GM12878 (cell line): ENCODE data around the gene GAREM1.

Experiments
- CHD2 ChIP-seq: IDR thresholded peaks from 2 replicates; pipeline ENCODE4 v1.6.1; 2011; ENCODE audit warnings: low read depth, low read length, improper control_type of control experiment, borderline replicate concordance
- EED ChIP-seq: sonication (generic); IDR thresholded peaks from 2 replicates; pipeline ENCODE4 v1.6.1; 2016; ENCODE audit warnings: antibody characterized with exemption, low read depth
- KDM1A ChIP-seq: fragments of 200-600 bp; sonication (generic); IDR thresholded peaks from 2 replicates; pipeline ENCODE4 v1.6.1; 2016; ENCODE audit warnings: borderline replicate concordance
- MYC ChIP-seq: IDR thresholded peaks from 2 replicates; pipeline ENCODE4 v1.6.1; 2011; ENCODE audit warnings: mild to moderate bottlenecking, low read length, moderate library complexity, inconsistent platforms; ENCODE audit not compliant: insufficient read depth, insufficient replicate concordance, insufficient read length, severe bottlenecking
- NRF1 ChIP-seq: conservative IDR thresholded peaks from 2 replicates; pipeline ENCODE4 v1.6.1; 2011; ENCODE audit warnings: mild to moderate bottlenecking, low read depth, low read length, improper control_type of control experiment
- POLR2AphosphoS5 ChIP-seq: IDR thresholded peaks from 2 replicates; pipeline ENCODE4 v1.6.1; 2011; ENCODE audit warnings: mild to moderate bottlenecking, low read length, inconsistent platforms
- TF ChIP-seq, protein P1 (sequence below): fragments of 450-650 bp; IDR thresholded peaks from 2 replicates; pipeline ENCODE4 v1.6.1; 2016; ENCODE audit warnings: mild to moderate bottlenecking
- TF ChIP-seq, protein P2 (sequence below), 3 experiments: IDR thresholded peaks in 2 of 3; conservative IDR thresholded peaks in 1 of 3; 2 replicates each; pipeline ENCODE4 v1.5.1; 2011; ENCODE audit warnings: low read depth in 3 of 3, low read length in 3 of 3, mild to moderate bottlenecking in 3 of 3, control low read depth in 2 of 3, moderate library complexity in 2 of 3, inconsistent platforms in 1 of 3, mixed read lengths in 1 of 3; ENCODE audit not compliant: control insufficient read depth in 2 of 3, insufficient read depth in 1 of 3; ENCODE audit errors: extremely low read depth in 1 of 3
- TF ChIP-seq, protein P3 (sequence below): fragments of 450-650 bp; IDR thresholded peaks from 2 replicates; pipeline ENCODE4 v1.6.1; 2017; ENCODE audit warnings: mild to moderate bottlenecking
- TF ChIP-seq, protein P4 (sequence below): IDR thresholded peaks from 2 replicates; pipeline ENCODE4 v1.6.1; 2012; ENCODE audit warnings: mild to moderate bottlenecking, low read depth, low read length

DNA sequence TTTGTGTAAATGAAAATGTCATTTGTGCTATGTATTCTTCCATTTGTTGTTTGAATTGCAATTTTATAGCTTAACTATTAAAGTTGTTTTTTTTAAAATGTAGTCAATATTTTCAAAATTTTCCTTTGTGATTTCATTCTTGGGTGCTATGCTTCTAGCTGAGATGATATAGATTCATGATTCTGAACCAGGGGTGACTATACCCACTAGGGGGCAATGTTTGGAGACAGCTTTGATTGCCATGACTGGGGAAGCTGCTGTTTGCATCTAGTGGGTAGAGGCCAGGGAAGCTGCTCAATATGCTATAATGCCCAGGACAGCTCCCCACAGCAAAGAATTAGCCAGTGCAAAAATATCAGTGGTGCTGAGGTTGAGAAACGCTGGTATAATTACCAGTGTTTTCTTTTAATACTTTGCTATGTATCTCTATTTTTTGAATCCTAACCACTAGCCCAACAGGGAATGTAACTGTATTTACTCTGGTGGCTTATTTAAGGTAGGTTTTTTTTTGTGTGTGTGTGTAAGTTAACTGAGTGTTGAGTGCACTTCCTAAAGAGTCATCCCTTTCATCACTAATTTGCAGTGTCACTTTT lies 181.1 kb downstream of the GAREM1 start:
- TF ChIP-seq POLR2AphosphoS5 (no peak), NRF1 (no peak), EED (no peak), MYC (no peak), CHD2 (no peak), KDM1A (no peak)
- TF ChIP-seq, protein P1, sequence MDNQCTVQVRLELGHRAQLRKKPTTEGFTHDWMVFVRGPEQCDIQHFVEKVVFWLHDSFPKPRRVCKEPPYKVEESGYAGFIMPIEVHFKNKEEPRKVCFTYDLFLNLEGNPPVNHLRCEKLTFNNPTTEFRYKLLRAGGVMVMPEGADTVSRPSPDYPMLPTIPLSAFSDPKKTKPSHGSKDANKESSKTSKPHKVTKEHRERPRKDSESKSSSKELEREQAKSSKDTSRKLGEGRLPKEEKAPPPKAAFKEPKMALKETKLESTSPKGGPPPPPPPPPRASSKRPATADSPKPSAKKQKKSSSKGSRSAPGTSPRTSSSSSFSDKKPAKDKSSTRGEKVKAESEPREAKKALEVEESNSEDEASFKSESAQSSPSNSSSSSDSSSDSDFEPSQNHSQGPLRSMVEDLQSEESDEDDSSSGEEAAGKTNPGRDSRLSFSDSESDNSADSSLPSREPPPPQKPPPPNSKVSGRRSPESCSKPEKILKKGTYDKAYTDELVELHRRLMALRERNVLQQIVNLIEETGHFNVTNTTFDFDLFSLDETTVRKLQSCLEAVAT = no peak
- TF ChIP-seq, protein P2, sequence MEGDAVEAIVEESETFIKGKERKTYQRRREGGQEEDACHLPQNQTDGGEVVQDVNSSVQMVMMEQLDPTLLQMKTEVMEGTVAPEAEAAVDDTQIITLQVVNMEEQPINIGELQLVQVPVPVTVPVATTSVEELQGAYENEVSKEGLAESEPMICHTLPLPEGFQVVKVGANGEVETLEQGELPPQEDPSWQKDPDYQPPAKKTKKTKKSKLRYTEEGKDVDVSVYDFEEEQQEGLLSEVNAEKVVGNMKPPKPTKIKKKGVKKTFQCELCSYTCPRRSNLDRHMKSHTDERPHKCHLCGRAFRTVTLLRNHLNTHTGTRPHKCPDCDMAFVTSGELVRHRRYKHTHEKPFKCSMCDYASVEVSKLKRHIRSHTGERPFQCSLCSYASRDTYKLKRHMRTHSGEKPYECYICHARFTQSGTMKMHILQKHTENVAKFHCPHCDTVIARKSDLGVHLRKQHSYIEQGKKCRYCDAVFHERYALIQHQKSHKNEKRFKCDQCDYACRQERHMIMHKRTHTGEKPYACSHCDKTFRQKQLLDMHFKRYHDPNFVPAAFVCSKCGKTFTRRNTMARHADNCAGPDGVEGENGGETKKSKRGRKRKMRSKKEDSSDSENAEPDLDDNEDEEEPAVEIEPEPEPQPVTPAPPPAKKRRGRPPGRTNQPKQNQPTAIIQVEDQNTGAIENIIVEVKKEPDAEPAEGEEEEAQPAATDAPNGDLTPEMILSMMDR (IDR thresholded peaks at IDR 0.05 in 2 of 3, conservative IDR thresholded peaks at IDR 0.05 in 1 of 3; ENCODE audit: control insufficient read depth in 2 of 3, extremely low read depth in 1 of 3, insufficient read depth in 1 of 3, low read depth in 3 of 3, low read length in 3 of 3) = peak; percentile 47 to 68 (median 63)
- TF ChIP-seq, protein P3, sequence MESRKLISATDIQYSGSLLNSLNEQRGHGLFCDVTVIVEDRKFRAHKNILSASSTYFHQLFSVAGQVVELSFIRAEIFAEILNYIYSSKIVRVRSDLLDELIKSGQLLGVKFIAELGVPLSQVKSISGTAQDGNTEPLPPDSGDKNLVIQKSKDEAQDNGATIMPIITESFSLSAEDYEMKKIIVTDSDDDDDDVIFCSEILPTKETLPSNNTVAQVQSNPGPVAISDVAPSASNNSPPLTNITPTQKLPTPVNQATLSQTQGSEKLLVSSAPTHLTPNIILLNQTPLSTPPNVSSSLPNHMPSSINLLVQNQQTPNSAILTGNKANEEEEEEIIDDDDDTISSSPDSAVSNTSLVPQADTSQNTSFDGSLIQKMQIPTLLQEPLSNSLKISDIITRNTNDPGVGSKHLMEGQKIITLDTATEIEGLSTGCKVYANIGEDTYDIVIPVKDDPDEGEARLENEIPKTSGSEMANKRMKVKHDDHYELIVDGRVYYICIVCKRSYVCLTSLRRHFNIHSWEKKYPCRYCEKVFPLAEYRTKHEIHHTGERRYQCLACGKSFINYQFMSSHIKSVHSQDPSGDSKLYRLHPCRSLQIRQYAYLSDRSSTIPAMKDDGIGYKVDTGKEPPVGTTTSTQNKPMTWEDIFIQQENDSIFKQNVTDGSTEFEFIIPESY = no peak
- TF ChIP-seq, protein P4, sequence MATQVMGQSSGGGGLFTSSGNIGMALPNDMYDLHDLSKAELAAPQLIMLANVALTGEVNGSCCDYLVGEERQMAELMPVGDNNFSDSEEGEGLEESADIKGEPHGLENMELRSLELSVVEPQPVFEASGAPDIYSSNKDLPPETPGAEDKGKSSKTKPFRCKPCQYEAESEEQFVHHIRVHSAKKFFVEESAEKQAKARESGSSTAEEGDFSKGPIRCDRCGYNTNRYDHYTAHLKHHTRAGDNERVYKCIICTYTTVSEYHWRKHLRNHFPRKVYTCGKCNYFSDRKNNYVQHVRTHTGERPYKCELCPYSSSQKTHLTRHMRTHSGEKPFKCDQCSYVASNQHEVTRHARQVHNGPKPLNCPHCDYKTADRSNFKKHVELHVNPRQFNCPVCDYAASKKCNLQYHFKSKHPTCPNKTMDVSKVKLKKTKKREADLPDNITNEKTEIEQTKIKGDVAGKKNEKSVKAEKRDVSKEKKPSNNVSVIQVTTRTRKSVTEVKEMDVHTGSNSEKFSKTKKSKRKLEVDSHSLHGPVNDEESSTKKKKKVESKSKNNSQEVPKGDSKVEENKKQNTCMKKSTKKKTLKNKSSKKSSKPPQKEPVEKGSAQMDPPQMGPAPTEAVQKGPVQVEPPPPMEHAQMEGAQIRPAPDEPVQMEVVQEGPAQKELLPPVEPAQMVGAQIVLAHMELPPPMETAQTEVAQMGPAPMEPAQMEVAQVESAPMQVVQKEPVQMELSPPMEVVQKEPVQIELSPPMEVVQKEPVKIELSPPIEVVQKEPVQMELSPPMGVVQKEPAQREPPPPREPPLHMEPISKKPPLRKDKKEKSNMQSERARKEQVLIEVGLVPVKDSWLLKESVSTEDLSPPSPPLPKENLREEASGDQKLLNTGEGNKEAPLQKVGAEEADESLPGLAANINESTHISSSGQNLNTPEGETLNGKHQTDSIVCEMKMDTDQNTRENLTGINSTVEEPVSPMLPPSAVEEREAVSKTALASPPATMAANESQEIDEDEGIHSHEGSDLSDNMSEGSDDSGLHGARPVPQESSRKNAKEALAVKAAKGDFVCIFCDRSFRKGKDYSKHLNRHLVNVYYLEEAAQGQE = no peak
